Activated T-helper 9 cell treated with anti-CD3 and anti-CD28 coated beads, Interleukin-2, amount 50 U/mL, for 16 hours (primary cell): ENCODE measurements around the gene ANGPTL7.

ENCODE experiments used
- DNase-seq: peaks from one replicate; pipeline ENCODE4 v3.0.0-alpha.2; 2020; ENCODE audit warnings: low read depth

Gene ANGPTL7

GRCh38 chr1:11207898-11208611 lies 18.9 kb downstream of the ANGPTL7 start:
- no peak for DNase-seq

- DNase-seq = no peak
Measured at GRCh38 chr1:11211461-11211860, 22.3 kb downstream of the ANGPTL7 start.

- no peak for DNase-seq
Measured at GRCh38 chr1:11211925-11212587, 22.9 kb downstream of the ANGPTL7 start.

GRCh38 chr1:11214698-11215380 lies 25.7 kb downstream of the ANGPTL7 start:
- DNase-seq = no peak

- DNase-seq = no peak
Measured at GRCh38 chr1:11215381-11216005, 26.3 kb downstream of the ANGPTL7 start.

GRCh38 chr1:11216074-11216473 lies 26.9 kb downstream of the ANGPTL7 start:
- DNase-seq = no peak

GRCh38 chr1:11227106-11228077 lies 38.2 kb downstream of the ANGPTL7 start:
- DNase-seq = no peak

- no peak for DNase-seq
Measured at GRCh38 chr1:11229203-11229602, 40.0 kb downstream of the ANGPTL7 start.

- no peak for DNase-seq
Measured at GRCh38 chr1:11233208-11233607, 44.1 kb downstream of the ANGPTL7 start.

GRCh38 chr1:11237356-11237755 lies 48.2 kb downstream of the ANGPTL7 start:
- no peak for DNase-seq

GRCh38 chr1:11238311-11238710 lies 49.2 kb downstream of the ANGPTL7 start:
- no peak for DNase-seq

GRCh38 chr1:11245248-11245647 lies 56.1 kb downstream of the ANGPTL7 start:
- no peak for DNase-seq
